HepG2 (cell line): Measurements from ENCODE around the gene SMARCB1. TPM values are rescaled to one million over a fixed set of nuclear protein-coding genes. Genes with fewer than 3 reads are reported as not detected.

Source experiments
- CBX5 ChIP-seq: sonication (generic); formaldehyde crosslinking; IDR thresholded peaks from 2 replicates; pipeline ENCODE4 v1.4.0; 2020; ENCODE audit warnings: missing genetic modification reagents, borderline replicate concordance
- CHD2 ChIP-seq: IDR thresholded peaks from 2 replicates; pipeline ENCODE4 v1.6.1; 2011; ENCODE audit warnings: low read depth, low read length, improper control_type of control experiment
- ELF4 ChIP-seq: sonication (generic); formaldehyde crosslinking; IDR thresholded peaks from 2 replicates; pipeline ENCODE4 v1.5.0; 2020; ENCODE audit warnings: missing genetic modification reagents, mild to moderate bottlenecking, moderate library complexity, borderline replicate concordance
- FOXK2 ChIP-seq: fragments of 450-650 bp; IDR thresholded peaks from 2 replicates; pipeline ENCODE4 v1.6.1; 2016
- HES4 ChIP-seq: sonication (generic); formaldehyde crosslinking; IDR thresholded peaks from 2 replicates; pipeline ENCODE4 v1.9.0; 2021; ENCODE audit warnings: mild to moderate bottlenecking, missing genetic modification reagents, borderline replicate concordance
- HOXA7 ChIP-seq: sonication (generic); formaldehyde crosslinking; IDR thresholded peaks from 2 replicates; pipeline ENCODE4 v1.8.1; 2022; ENCODE audit warnings: mild to moderate bottlenecking, missing genetic modification reagents, moderate library complexity
- IRX3 ChIP-seq: sonication (generic); formaldehyde crosslinking; IDR thresholded peaks from 2 replicates; pipeline ENCODE4 v1.8.1; 2023; ENCODE audit warnings: mild to moderate bottlenecking, low read depth, missing genetic modification reagents, borderline replicate concordance
- MIXL1 ChIP-seq: IDR thresholded peaks from 2 replicates; pipeline ENCODE4 v1.6.1; 2016
- NCOR1 ChIP-seq: fragments of 200-600 bp; sonication (generic); IDR thresholded peaks from 2 replicates; pipeline ENCODE4 v1.7.0; 2017; ENCODE audit warnings: antibody characterized with exemption, low read length, borderline replicate concordance
- NFYB ChIP-seq: sonication (generic); formaldehyde crosslinking; IDR thresholded peaks from 2 replicates; pipeline ENCODE4 v1.4.0; 2020; ENCODE audit warnings: missing genetic modification reagents
- POLR2AphosphoS2 ChIP-seq: IDR thresholded peaks from 2 replicates; pipeline ENCODE4 v1.6.1; 2011; ENCODE audit warnings: low read depth, low read length, improper control_type of control experiment
- SMC3 ChIP-seq: IDR thresholded peaks from 2 replicates; pipeline ENCODE4 v1.6.1; 2011; ENCODE audit warnings: low read length, improper control_type of control experiment
- ZFAT ChIP-seq: sonication (generic); formaldehyde crosslinking; conservative IDR thresholded peaks from 2 replicates; pipeline ENCODE4 v1.8.1; 2023; ENCODE audit warnings: missing genetic modification reagents, inconsistent platforms
- ZKSCAN1 ChIP-seq: fragments of 150-350 bp; IDR thresholded peaks from 2 replicates; pipeline ENCODE4 v1.6.1; 2014; ENCODE audit warnings: low read length
- ZNF143 ChIP-seq: sonication (generic); formaldehyde crosslinking; IDR thresholded peaks from 2 replicates; pipeline ENCODE4 v1.4.0; 2020; ENCODE audit warnings: missing genetic modification reagents
- ZNF230 ChIP-seq: sonication (generic); formaldehyde crosslinking; IDR thresholded peaks from 2 replicates; pipeline ENCODE4 v1.4.0; 2020; ENCODE audit warnings: mild to moderate bottlenecking, missing genetic modification reagents
- ZNF616 ChIP-seq: sonication (generic); formaldehyde crosslinking; IDR thresholded peaks from 2 replicates; pipeline ENCODE4 v1.5.0; 2020; ENCODE audit warnings: low read depth, mild to moderate bottlenecking, missing genetic modification reagents
- ZNF737 ChIP-seq: sonication (generic); formaldehyde crosslinking; IDR thresholded peaks from 2 replicates; pipeline ENCODE4 v1.5.0; 2020; ENCODE audit warnings: missing genetic modification reagents, mild to moderate bottlenecking, borderline replicate concordance
- ZNF761 ChIP-seq: sonication (generic); formaldehyde crosslinking; conservative IDR thresholded peaks from 2 replicates; pipeline ENCODE4 v1.4.0; 2020; ENCODE audit warnings: mild to moderate bottlenecking, missing genetic modification reagents
- polyA plus RNA-seq, 8 experiments: library from polyadenylated mRNA; depleted of rRNA in 3 of 8; stranded (reverse) in 7 of 8; unstranded in 1 of 8; fragments of >200 nt; fragmentation: Illumina TruSeq in 4 of 8; extraction: Trizol in 4 of 8; gene quantifications; 2 replicates each; pipeline versions ENCODE4 v1.2.1 to v1.2.3, GENCODE V29; 2011 to 2016; ENCODE audit warnings: low read depth in 4 of 8, missing spikeins in 1 of 8, mixed read lengths in 1 of 8; ENCODE audit not compliant: insufficient read depth in 1 of 8
- total RNA-seq, 5 experiments: library from RNA; depleted of rRNA; stranded (reverse); fragments of >200 nt; fragmentation: Illumina TruSeq; extraction: Trizol; gene quantifications; 2 replicates each; pipeline ENCODE4 v1.2.3, GENCODE V29; 2016; ENCODE audit warnings: low read depth in 1 of 5
- TF ChIP-seq, protein P1 (sequence below): sonication (generic); formaldehyde crosslinking; IDR thresholded peaks from 2 replicates; pipeline ENCODE4 v1.8.1; 2023; ENCODE audit warnings: mild to moderate bottlenecking, inconsistent platforms, moderate library complexity, missing genetic modification reagents, borderline replicate concordance
- TF ChIP-seq, protein P2 (sequence below): IDR thresholded peaks from 2 replicates; pipeline ENCODE4 v1.6.1; 2018; ENCODE audit warnings: missing genetic modification reagents
- TF ChIP-seq, protein P3 (sequence below): sonication (generic); formaldehyde crosslinking; IDR thresholded peaks from 2 replicates; pipeline ENCODE4 v1.4.0; 2020; ENCODE audit warnings: missing genetic modification reagents
- TF ChIP-seq, protein P4 (sequence below): sonication (generic); formaldehyde crosslinking; IDR thresholded peaks from 2 replicates; pipeline ENCODE4 v1.4.0; 2020; ENCODE audit warnings: missing genetic modification reagents, borderline replicate concordance

SMARCB1 gene
- total and polyA plus RNA-seq, 2 of the 13 experiments (the other 11 are each of a cell fraction or from before 2014, with no cell fraction given) = 74.0 to 166 TPM

DNA sequence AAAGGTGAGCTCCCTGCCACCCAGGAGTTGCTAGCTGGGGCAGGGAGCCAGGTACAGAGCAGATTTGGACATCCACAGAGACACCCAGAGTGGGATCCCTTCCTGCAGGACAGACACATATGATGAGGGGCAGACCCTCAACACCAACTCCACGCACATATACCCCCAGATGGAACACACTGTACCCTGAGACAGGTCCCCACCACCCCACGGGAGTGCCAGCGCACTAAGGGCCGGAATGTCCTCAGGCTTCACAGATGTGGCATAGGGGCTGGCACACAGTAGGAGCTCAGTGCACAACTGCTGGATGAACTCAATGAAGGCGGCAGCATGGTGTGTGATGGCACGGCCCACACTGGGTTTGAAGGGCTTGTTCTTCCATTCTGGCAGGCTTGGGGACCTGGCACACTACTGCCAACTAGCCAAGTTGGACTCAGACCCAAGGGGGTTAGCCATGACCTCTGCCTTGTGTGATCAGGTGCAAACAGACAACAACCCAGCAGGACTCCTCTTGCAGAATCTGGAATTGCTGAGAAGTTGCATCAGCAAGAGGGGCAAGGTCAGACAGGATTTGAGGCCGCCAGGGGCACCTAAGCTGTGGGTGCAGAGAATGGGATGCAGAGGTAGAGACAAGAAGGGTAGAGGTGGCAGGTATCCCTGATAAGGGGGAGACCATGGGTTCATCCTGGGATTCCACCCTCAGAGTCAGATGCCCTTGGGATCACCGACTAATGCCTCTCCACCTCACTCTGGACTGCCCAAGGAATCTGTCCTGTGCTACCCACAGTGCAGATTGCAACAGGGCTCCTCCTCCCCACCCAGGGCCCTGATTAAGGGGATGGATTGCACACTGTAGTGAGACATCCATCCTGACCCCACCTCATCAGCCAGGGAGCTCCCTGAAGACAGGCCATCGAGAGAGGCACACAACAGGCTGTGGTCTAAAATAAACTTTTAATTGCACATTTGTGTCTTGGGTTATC is 21.6 kb upstream of the SMARCB1 start (continued):
- TF ChIP-seq, protein P1, sequence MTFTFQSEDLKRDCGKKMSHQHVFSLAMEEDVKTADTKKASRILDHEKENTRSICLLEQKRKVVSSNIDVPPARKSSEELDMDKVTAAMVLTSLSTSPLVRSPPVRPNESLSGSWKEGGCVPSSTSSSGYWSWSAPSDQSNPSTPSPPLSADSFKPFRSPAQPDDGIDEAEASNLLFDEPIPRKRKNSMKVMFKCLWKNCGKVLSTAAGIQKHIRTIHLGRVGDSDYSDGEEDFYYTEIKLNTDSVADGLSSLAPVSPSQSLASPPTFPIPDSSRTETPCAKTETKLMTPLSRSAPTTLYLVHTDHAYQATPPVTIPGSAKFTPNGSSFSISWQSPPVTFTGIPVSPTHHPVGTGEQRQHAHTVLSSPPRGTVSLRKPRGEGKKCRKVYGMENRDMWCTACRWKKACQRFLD (CRISPR knock-in tag) = no peak
- TF ChIP-seq NFYB (no peak), ZNF616 (CRISPR knock-in tag) (no peak), HES4 (CRISPR knock-in tag) (no peak), MIXL1 (CRISPR knock-in tag) (no peak), IRX3 (no peak), ELF4 (no peak), CHD2 (no peak), CBX5 (peak; percentile 50; the same call in 1 of the 2 replicates), FOXK2 (no peak), NCOR1 (no peak), ZNF761 (no peak), SMC3 (no peak), POLR2AphosphoS2 (no peak), ZNF143 (CRISPR knock-in tag) (no peak), ZKSCAN1 (0 out of 2 replicates have a peak, but pooled peaks have one; percentile 13), HOXA7 (no peak), ZNF230 (CRISPR knock-in tag) (no peak), ZFAT (CRISPR knock-in tag) (no peak), ZNF737 (CRISPR knock-in tag) (no peak)
- TF ChIP-seq, protein P2, sequence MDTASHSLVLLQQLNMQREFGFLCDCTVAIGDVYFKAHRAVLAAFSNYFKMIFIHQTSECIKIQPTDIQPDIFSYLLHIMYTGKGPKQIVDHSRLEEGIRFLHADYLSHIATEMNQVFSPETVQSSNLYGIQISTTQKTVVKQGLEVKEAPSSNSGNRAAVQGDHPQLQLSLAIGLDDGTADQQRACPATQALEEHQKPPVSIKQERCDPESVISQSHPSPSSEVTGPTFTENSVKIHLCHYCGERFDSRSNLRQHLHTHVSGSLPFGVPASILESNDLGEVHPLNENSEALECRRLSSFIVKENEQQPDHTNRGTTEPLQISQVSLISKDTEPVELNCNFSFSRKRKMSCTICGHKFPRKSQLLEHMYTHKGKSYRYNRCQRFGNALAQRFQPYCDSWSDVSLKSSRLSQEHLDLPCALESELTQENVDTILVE (CRISPR knock-in tag) = 0 out of 2 replicates have a peak, but pooled peaks have one; percentile 45
- TF ChIP-seq, protein P3, sequence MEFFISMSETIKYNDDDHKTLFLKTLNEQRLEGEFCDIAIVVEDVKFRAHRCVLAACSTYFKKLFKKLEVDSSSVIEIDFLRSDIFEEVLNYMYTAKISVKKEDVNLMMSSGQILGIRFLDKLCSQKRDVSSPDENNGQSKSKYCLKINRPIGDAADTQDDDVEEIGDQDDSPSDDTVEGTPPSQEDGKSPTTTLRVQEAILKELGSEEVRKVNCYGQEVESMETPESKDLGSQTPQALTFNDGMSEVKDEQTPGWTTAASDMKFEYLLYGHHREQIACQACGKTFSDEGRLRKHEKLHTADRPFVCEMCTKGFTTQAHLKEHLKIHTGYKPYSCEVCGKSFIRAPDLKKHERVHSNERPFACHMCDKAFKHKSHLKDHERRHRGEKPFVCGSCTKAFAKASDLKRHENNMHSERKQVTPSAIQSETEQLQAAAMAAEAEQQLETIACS = no peak
- TF ChIP-seq, protein P4, sequence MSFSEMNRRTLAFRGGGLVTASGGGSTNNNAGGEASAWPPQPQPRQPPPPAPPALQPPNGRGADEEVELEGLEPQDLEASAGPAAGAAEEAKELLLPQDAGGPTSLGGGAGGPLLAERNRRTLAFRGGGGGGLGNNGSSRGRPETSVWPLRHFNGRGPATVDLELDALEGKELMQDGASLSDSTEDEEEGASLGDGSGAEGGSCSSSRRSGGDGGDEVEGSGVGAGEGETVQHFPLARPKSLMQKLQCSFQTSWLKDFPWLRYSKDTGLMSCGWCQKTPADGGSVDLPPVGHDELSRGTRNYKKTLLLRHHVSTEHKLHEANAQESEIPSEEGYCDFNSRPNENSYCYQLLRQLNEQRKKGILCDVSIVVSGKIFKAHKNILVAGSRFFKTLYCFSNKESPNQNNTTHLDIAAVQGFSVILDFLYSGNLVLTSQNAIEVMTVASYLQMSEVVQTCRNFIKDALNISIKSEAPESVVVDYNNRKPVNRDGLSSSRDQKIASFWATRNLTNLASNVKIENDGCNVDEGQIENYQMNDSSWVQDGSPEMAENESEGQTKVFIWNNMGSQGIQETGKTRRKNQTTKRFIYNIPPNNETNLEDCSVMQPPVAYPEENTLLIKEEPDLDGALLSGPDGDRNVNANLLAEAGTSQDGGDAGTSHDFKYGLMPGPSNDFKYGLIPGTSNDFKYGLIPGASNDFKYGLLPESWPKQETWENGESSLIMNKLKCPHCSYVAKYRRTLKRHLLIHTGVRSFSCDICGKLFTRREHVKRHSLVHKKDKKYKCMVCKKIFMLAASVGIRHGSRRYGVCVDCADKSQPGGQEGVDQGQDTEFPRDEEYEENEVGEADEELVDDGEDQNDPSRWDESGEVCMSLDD = no peak
